Calu3 (cell line): ENCODE results near the gene KBTBD6. TPM values are rescaled to one million over a fixed set of nuclear protein-coding genes. Genes with fewer than 3 reads are reported as not detected.

Source experiments
- BruUV-seq: library from RNA; stranded (reverse); fragments of 400-500 nt; replicated peaks from 2 replicates; lab custom pipeline; 2021; lab: Mats Ljungman, UMichigan
- CTCF ChIA-PET: fragments of 300-600 bp; sonication (Branson Sonifier 250); formaldehyde crosslinking; loops from one replicate; lab custom pipeline; 2022; ENCODE audit warnings: antibody characterized with exemption; lab: Charles Lee
- DNase-seq: peaks from one replicate; pipeline ENCODE4 v3.0.0; 2022
- H3K27ac Mint-ChIP-seq: one replicate; pipeline ENCODE4 v1.8.0; 2022; ENCODE audit warnings: mixed read lengths; ENCODE audit not compliant: unreplicated experiment
- H3K27me3 Mint-ChIP-seq: one replicate; pipeline ENCODE4 v1.8.0; 2022; ENCODE audit warnings: mixed read lengths; ENCODE audit not compliant: unreplicated experiment
- H3K36me3 Mint-ChIP-seq: one replicate; pipeline ENCODE4 v1.8.0; 2022; ENCODE audit warnings: mild to moderate bottlenecking, moderate library complexity, mixed read lengths; ENCODE audit not compliant: insufficient read depth, unreplicated experiment
- H3K4me1 Mint-ChIP-seq: one replicate; pipeline ENCODE4 v1.8.0; 2022; ENCODE audit warnings: mild to moderate bottlenecking, low read depth, mixed read lengths; ENCODE audit not compliant: unreplicated experiment
- H3K4me3 Mint-ChIP-seq: one replicate; pipeline ENCODE4 v1.8.0; 2022; ENCODE audit warnings: mild to moderate bottlenecking, low read depth, moderate library complexity, mixed read lengths; ENCODE audit not compliant: unreplicated experiment
- H3K9me3 Mint-ChIP-seq: one replicate; pipeline ENCODE4 v1.8.0; 2022; ENCODE audit warnings: low read depth, mixed read lengths; ENCODE audit not compliant: unreplicated experiment
- CTCF ChIP-seq: fragments of 200-600 bp; IDR thresholded peaks from one replicate; pipeline ENCODE4 v1.8.0; 2022; ENCODE audit warnings: antibody characterized with exemption; ENCODE audit not compliant: unreplicated experiment
- intact Hi-C: fragments of 100-400 bp; cut with micrococcal nuclease; formaldehyde crosslinking; loops from one replicate; pipeline ENCODE4 v1.10.0; 2022; ENCODE audit not compliant: unreplicated experiment
- microRNA-seq: library from miRNA; unstranded; fragments of <30 nt; microRNA quantifications from one replicate; pipeline ENCODE4 v1.2.0, GENCODE V29; 2022
- total RNA-seq: library from RNA; stranded (reverse); gene quantifications from 2 replicates; pipeline ENCODE4 v1.2.3, GENCODE V29; 2022

The KBTBD6 gene
- total RNA-seq, 1 experiment from 2014 or later: 6.9 TPM

- CTCF ChIA-PET: no interaction called here
- TF ChIP-seq CTCF: no peak
- Mint-ChIP-seq H3K27me3 (no peaks in the 10 kb centered on the region), H3K4me1 (no peaks in the 10 kb centered on the region), H3K9me3 (no peaks in the 10 kb centered on the region), H3K4me3 (no peak overlapping the region), H3K27ac (no peak overlapping the region), H3K36me3 (peaks cover 8% of the 10 kb centered on the region)
- intact Hi-C loops: no loop called here
- BruUV-seq: no TSS peak
- DNase-seq: no peak
Measured at GRCh38 chr13:41079725-41080124, 52.9 kb downstream of the KBTBD6 start.

Small RNAs within 50 kb of the gene (microRNA-seq; reads per million reads assigned to microRNA genes)
- gene MIR3168: not detected

Other genes starting within 250 kb of the KBTBD6 start
- 63.4 and 63.5 TPM in 2 replicates for gene ELF1, start 113.5 kb downstream of the KBTBD6 start, total RNA-seq
- 7.2 and 7.6 TPM in 2 replicates for gene WBP4, start 71.3 kb downstream of the KBTBD6 start, total RNA-seq
- gene KBTBD7, start 61.8 kb upstream of the KBTBD6 start, total RNA-seq: 6.3 and 6.4 TPM in 2 replicates
- gene MTRF1, start 130.8 kb upstream of the KBTBD6 start, total RNA-seq: 15.8 and 17.3 TPM in 2 replicates
- gene NAA16, start 178.5 kb upstream of the KBTBD6 start, total RNA-seq: 23.7 and 27.0 TPM in 2 replicates